ENCODE data around the gene CCDC6.
"Not testable (repeated sequence)": the region's sequence is repeated elsewhere in the genome, so short reads cannot be mapped to it uniquely, and the experiment has no call there.

The CCDC6 gene

GRCh38 chr10:59880971-59881510 is 25.3 kb downstream of the CCDC6 start:
- peak; percentile 46 for DNase-seq (ENCODE audit: low read depth)

DNA sequence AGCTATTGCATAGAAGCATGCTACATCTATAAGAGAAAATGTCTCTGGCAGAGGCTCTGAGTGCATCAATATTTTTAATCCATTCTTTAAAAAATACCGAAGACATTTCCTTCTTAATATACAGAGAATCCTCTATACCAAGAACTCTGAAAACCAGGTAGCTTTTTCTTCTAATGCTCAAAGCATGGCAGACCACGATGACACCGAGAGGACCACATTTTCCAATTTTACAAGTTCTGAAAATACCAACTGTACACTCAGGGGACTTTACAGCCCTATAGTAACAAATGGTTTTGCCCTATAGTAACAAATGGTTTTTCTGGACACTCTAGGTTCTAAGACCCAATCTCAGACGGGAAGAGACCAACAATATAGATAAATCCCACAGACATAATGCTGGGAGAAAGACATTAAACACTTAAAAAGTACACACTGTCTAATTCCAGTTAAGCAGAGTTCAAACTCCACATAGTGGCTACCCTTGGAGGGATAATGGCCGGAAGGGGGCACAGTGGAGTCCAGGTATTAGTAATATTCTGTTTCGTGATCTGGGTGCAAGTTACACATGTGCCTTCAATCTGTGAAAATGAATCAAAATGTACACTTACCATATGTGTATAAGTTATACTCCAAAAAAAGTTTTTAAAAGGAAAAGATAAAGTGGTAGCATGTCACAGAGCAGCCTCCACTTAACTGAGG is 26.2 kb downstream of the CCDC6 start:
- no peak for DNase-seq (ENCODE audit: low read depth)

GRCh38 chr10:59879363-59879913 is 26.9 kb downstream of the CCDC6 start:
- no peak for DNase-seq (ENCODE audit: low read depth)

GRCh38 chr10:59878915-59879314 is 27.4 kb downstream of the CCDC6 start:
- DNase-seq (ENCODE audit: low read depth) = no peak

GRCh38 chr10:59878289-59878688 is 28.1 kb downstream of the CCDC6 start:
- DNase-seq (ENCODE audit: low read depth) = no peak

DNA sequence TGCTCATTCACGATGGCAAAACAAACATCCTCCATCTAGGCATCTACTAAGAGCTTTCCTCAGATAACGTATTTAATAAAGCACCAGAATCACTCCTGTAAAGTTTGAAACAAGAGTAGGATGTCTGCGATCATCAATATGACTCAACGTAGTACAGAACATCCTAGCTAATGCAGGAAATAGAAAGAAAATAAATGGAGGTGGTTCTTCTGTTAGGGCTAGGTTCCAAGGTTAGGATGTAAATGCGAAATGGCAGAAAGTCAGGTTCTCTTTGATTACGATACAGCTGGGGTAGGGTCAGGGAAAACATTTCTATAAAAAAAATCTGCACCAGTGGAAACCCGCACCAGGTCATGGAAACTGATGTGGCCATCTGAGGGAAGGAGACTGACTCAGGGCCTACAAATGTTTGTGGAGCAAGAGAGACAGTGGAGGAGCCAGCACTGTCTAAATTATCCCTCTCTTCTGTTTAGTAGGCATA is 29.1 kb downstream of the CCDC6 start:
- DNase-seq (ENCODE audit: low read depth) = no peak

- no peak for DNase-seq (ENCODE audit: low read depth)
Measured at GRCh38 chr10:59876695-59877094, 29.7 kb downstream of the CCDC6 start.

DNA sequence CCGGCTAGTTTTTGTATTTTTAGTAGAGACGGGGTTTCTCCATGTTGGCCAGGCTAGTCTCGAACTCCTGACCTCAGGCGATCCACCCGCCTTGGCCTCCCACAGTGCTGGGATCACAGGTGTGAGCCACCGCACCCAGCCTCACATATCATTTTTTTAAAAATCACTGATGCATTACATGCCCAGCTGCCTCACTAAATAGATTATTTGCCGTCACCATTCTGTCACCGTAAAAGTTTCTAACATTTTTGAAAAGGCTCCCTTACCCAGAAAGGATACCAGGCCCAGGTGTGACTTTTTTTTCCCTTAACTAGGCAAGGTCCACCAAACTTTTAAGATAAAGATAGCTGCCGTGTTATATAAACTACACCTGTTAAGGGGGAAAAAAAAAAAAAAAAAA is 30.1 kb downstream of the CCDC6 start:
- DNase-seq (ENCODE audit: low read depth) = not testable (repeated sequence)

DNA sequence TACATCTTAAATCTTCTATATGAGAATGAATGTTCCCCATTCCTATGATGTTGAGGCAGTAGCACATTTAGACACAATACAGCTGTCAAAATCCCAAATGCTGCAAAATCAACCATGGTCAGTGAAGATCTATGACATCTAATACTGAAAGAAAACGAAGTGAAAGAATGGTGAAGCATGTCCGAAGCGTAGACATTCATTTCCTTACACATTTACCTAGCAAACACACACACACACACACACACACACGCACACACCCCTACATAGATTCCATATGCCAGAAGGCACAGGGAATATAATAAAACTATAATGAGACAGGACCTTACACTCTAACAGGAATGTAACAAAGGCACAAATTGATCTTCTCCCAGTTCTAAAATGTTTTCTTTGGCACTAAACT is 32.5 kb downstream of the CCDC6 start:
- DNase-seq (ENCODE audit: low read depth) = no peak

DNA sequence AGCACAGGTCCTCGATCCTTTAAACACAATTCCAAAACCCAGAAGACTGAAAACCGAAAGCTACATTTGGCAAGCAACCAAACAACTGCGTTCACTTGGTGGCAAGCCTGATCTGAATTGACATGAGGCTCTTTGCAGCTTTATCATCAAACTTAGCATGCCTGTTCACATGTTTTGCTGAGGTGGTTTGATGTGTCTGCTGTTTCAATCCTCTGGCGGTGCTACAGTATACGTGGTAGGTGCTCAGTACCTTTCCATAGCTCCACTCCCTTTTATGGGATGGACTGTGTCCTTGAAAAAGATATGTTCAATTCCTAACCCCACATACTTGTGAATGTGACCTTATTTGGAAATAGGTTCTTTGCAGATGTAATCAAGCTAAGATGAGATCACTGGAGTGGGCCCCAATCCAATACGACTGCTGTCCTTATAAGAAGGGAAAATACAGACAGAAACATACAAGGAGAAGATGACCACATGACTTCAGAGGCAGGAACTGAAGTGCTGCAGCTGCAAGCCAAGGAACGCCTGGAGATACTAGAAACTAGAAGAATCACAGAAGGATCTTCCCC is 33.4 kb downstream of the CCDC6 start:
- DNase-seq (ENCODE audit: low read depth) = no peak

- DNase-seq (ENCODE audit: low read depth) = no peak
Measured at GRCh38 chr10:59870152-59870551, 36.2 kb downstream of the CCDC6 start.

- DNase-seq (ENCODE audit: low read depth) = no peak
Measured at GRCh38 chr10:59869594-59869940, 36.8 kb downstream of the CCDC6 start.

DNA sequence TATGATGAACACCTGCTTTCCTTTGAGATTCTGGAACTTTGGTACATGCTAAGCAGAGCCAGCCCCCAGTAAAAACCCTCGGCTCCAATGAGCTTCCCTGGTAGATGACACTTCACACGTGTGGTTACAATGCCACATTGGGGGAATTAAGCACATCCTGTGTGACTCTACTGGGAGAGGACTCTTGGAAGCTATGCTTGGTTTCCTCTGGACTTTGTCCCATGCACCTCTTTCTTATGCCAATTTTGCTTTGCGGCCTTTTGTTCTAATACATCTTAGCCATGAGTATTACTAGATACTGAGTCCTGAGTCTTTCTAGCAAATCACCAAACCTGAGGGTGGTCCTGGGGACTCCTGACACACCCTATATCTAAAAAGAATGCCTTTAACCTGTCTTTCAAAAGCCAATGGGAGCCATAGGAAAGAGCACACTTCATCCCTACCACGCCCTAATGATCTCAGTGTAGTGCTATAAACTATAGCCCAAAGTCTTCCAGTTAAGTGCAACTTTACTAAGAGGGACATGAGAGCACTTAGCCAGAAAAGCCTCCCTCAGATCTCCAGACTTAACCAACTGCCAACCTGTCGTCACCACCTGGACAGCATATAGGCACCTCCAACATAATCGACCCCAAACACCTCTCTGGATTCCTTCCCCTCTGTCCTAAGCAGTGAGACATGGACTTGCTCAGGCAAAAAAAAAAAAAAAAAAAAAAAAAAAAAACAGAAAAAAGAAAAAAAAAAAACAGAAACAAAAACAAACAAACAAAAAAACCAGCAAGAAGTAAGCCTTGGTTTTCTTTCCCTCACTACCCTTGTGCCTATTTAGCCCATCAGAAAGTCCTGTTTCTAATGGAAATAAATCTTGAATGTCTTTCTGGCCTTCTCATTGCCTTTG is 37.4 kb downstream of the CCDC6 start:
- DNase-seq (ENCODE audit: low read depth) = no peak

- DNase-seq (ENCODE audit: low read depth) = no peak
Measured at GRCh38 chr10:59867590-59867989, 38.8 kb downstream of the CCDC6 start.

DNA sequence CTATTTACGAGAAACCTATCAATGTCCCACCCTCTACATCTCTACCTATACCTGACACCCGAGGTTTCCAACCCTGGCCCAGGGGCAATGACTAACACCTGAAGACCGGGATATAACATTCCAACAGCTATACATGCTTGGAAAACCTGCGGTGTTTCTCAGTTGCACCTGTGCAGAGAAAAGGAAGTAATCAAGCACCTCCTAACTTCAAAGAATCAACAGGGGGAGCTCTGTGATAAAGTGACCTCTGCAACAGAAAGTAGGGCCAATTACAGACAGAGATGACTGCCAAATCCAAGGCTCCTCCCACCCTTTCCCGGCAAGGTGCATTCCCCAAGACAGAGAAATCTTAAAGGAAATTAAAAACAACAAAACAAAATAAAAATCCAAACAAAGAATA is 41.3 kb downstream of the CCDC6 start:
- DNase-seq (ENCODE audit: low read depth) = no peak

GRCh38 chr10:59864141-59864962 is 42.0 kb downstream of the CCDC6 start:
- DNase-seq (ENCODE audit: low read depth) = peak; percentile 10

DNA sequence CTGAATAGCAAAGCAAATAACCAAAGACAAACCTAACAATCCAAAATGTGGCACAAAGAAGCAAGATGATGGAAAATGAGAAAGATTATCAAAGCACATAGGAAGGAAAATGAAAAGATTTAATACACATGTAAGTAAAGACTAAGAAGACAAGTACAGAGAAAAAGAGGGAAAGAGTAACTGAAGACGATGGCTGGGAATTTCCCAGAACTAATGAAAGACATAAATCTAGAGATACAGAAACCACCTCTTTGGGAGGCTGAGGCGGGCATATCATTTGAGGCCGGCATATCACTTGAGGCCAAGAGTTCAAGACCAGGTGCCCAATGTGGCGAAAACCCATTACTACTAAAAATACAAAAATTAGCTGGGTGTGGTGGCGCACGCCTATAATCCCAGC is 46.8 kb downstream of the CCDC6 start:
- no peak for DNase-seq (ENCODE audit: low read depth)

GRCh38 chr10:59857921-59858320 is 48.4 kb downstream of the CCDC6 start:
- no peak for DNase-seq (ENCODE audit: low read depth)

DNA sequence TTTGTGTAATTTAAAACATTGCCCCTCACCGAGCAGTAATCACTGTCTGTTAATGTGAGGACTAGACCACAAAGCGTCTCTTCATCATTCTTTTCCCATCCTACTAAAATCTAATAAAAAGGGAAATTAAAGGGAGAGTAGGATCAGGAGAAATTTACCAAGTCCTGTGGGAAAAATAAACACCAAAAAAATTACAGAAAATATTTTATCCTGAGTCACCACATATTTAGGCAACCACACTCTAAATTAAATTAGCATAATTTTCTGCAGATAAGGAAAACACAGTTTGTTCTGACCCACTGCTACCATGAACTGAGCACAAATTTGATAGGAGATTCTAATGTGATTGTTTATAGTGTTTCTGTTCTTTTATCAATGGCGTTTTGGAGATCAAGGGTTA is 49.3 kb downstream of the CCDC6 start:
- no peak for DNase-seq (ENCODE audit: low read depth)

- DNase-seq (ENCODE audit: low read depth) = no peak
Measured at GRCh38 chr10:59856104-59856503, 50.3 kb downstream of the CCDC6 start.

DNA sequence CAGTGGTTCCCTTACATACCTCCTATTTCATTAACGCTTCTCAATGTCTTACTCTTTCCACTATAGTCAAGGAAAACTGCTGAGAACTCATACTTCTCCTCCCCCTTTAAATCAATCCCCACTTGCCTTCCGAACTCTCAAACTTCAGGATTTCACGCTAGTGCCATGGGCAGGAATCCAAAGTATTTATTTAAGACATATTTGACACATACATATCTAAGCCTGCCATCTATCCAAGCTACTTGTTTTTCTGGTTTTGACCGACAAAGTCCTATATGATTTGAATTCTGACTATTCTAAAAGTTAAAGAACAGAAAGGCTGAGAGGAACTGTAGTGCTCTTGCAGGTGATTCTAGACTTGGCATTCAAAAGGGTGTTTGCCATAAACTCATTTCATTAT is 51.8 kb downstream of the CCDC6 start:
- no peak for DNase-seq (ENCODE audit: low read depth)

DNA sequence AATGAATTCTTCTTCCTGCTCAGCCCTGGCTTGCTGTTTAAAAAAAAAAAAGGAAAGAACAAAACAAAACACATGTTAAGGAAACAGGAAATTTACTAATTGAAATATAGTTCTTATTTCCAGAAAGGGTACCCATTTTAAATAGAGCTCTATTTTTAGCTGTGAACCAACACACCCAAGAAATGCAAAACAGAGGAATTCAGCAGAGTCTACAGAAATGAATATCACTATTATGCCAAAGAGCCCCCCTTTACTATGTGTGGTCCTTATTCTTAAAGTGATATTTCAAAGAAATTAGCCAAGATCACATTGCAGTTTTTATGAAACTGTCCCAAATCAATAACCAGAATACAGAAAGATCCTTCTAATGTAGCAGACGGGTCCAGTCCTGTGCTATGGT is 53.7 kb downstream of the CCDC6 start:
- no peak for DNase-seq (ENCODE audit: low read depth)

Data from activated gamma-delta T cell treated with anti-CD3 and anti-CD28 coated beads, Interleukin-2, amount 50 U/mL, for 16 hours (primary cell).